ENCODE results near the gene SWT1. TPM values are rescaled to one million over a fixed set of nuclear protein-coding genes. Genes with fewer than 3 reads are reported as not detected.

The SWT1 gene
- total RNA-seq, 1 experiment from 2014 or later, result 1.9 TPM

- no peak for DNase-seq (ENCODE audit: low read depth)
These were observed 131.5 kb downstream of the SWT1 start for GRCh38 chr1:185288435-185288834.

GRCh38 chr1:185289880-185290279 lies 132.9 kb downstream of the SWT1 start:
- DNase-seq (ENCODE audit: low read depth), result no peak

- no peak for DNase-seq (ENCODE audit: low read depth)
These were observed 134.2 kb downstream of the SWT1 start for GRCh38 chr1:185291159-185291558.

GRCh38 chr1:185291652-185292051 lies 134.7 kb downstream of the SWT1 start:
- no peak for DNase-seq (ENCODE audit: low read depth)

GRCh38 chr1:185292237-185292636 lies 135.3 kb downstream of the SWT1 start:
- DNase-seq (ENCODE audit: low read depth), result no peak

GRCh38 chr1:185293967-185294542 lies 137.1 kb downstream of the SWT1 start:
- DNase-seq (ENCODE audit: low read depth), result no peak

- no peak for DNase-seq (ENCODE audit: low read depth)
These were observed 138.1 kb downstream of the SWT1 start for GRCh38 chr1:185295091-185295490.

GRCh38 chr1:185297982-185298381 lies 141.0 kb downstream of the SWT1 start:
- no peak for DNase-seq (ENCODE audit: low read depth)

- peak; percentile 17 for DNase-seq (ENCODE audit: low read depth)
These were observed 143.2 kb downstream of the SWT1 start for GRCh38 chr1:185300152-185300551.

GRCh38 chr1:185305419-185305818 lies 148.5 kb downstream of the SWT1 start:
- DNase-seq (ENCODE audit: low read depth), result no peak

- no peak for DNase-seq (ENCODE audit: low read depth)
These were observed 151.2 kb downstream of the SWT1 start for GRCh38 chr1:185308126-185308525.

GRCh38 chr1:185309566-185309965 lies 152.6 kb downstream of the SWT1 start:
- peak; percentile 16 for DNase-seq (ENCODE audit: low read depth)

GRCh38 chr1:185311589-185312225 lies 154.7 kb downstream of the SWT1 start:
- no peak for DNase-seq (ENCODE audit: low read depth)

GRCh38 chr1:185312361-185313138 lies 155.6 kb downstream of the SWT1 start:
- no peak for DNase-seq (ENCODE audit: low read depth)

GRCh38 chr1:185314411-185314810 lies 157.4 kb downstream of the SWT1 start:
- peak; percentile 39 for DNase-seq (ENCODE audit: low read depth)

- DNase-seq (ENCODE audit: low read depth), result peak; percentile 33
These were observed 158.6 kb downstream of the SWT1 start for GRCh38 chr1:185315445-185316071.

GRCh38 chr1:185316163-185317033 lies 159.4 kb downstream of the SWT1 start:
- peak; percentile 86 for DNase-seq (ENCODE audit: low read depth)

GRCh38 chr1:185317034-185317885 lies 160.3 kb downstream of the SWT1 start, which contains the start of gene IVNS1ABP:
IVNS1ABP (minus strand) TSS chr1:185317243; CDS start chr1:185309493, 7,750 bp downstream.
- peak; percentile 94 for DNase-seq (ENCODE audit: low read depth)

- DNase-seq (ENCODE audit: low read depth), result peak; percentile 81
These were observed 160.9 kb downstream of the SWT1 start for GRCh38 chr1:185317886-185318310.

- no peak for DNase-seq (ENCODE audit: low read depth)
These were observed 161.6 kb downstream of the SWT1 start for GRCh38 chr1:185318431-185319138.
